ENCODE data around the gene LRP1B.

GRCh38 chr2:140601342-140601741 is 1529.5 kb downstream of the LRP1B start:
- TF ChIP-seq POLR2A (IDR thresholded peaks at IDR 0.05; ENCODE audit: low read depth) (no peak), POLR2AphosphoS5 (IDR thresholded peaks at IDR 0.05) (no peak), EP300 (IDR thresholded peaks at IDR 0.05) (no peak)
- TF ChIP-seq, protein P1, sequence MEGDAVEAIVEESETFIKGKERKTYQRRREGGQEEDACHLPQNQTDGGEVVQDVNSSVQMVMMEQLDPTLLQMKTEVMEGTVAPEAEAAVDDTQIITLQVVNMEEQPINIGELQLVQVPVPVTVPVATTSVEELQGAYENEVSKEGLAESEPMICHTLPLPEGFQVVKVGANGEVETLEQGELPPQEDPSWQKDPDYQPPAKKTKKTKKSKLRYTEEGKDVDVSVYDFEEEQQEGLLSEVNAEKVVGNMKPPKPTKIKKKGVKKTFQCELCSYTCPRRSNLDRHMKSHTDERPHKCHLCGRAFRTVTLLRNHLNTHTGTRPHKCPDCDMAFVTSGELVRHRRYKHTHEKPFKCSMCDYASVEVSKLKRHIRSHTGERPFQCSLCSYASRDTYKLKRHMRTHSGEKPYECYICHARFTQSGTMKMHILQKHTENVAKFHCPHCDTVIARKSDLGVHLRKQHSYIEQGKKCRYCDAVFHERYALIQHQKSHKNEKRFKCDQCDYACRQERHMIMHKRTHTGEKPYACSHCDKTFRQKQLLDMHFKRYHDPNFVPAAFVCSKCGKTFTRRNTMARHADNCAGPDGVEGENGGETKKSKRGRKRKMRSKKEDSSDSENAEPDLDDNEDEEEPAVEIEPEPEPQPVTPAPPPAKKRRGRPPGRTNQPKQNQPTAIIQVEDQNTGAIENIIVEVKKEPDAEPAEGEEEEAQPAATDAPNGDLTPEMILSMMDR (IDR thresholded peaks at IDR 0.05), result no peak

Measured in esophagus muscularis mucosa (tissue), 4 donors.